GM23338 (cell line): ENCODE data around the gene CUL7.

Experiments used
- CTCF ChIP-seq, 2 experiments: fragments of 200-600 bp in 1 of 2; sonication (generic) in 1 of 2; conservative IDR thresholded peaks; 2 replicates each; pipeline versions ENCODE4 v1.5.1 to v1.6.1; 2016 to 2017; ENCODE audit warnings: antibody characterized with exemption in 2 of 2, low read depth in 2 of 2, mild to moderate bottlenecking in 2 of 2, moderate library complexity in 1 of 2
- EZH2 ChIP-seq: fragments of 200-600 bp; sonication (generic); IDR thresholded peaks from one replicate; pipeline ENCODE4 v1.8.0; 2017; ENCODE audit warnings: antibody characterized with exemption, mild to moderate bottlenecking, low read depth; ENCODE audit not compliant: unreplicated experiment
- EZH2phosphoT487 ChIP-seq: fragments of 200-600 bp; sonication (generic); IDR thresholded peaks from one replicate; pipeline ENCODE4 v1.8.1; 2018; ENCODE audit warnings: antibody characterized with exemption; ENCODE audit not compliant: unreplicated experiment
- JUNB ChIP-seq: IDR thresholded peaks from one replicate; pipeline ENCODE4 v1.6.1; 2016; ENCODE audit warnings: antibody characterized with exemption; ENCODE audit not compliant: unreplicated experiment
- NANOG ChIP-seq: IDR thresholded peaks from 2 replicates; pipeline ENCODE4 v1.6.1; 2016; ENCODE audit warnings: antibody characterized with exemption, borderline replicate concordance
- POLR2AphosphoS5 ChIP-seq: IDR thresholded peaks from 2 replicates; pipeline ENCODE4 v1.6.1; 2016; ENCODE audit warnings: antibody characterized with exemption, low read depth
- REST ChIP-seq: IDR thresholded peaks from one replicate; pipeline ENCODE4 v1.6.1; 2018; ENCODE audit warnings: antibody characterized with exemption; ENCODE audit not compliant: unreplicated experiment

- TF ChIP-seq EZH2 (no peak), POLR2AphosphoS5 (no peak), CTCF (conservative IDR thresholded peaks at IDR 0.05; ENCODE audit: low read depth in 2 of 2) (no peak), EZH2phosphoT487 (no peak), REST (no peak), JUNB (no peak), NANOG (no peak)
Measured at GRCh38 chr6:43020847-43021246, 32.8 kb downstream of the CUL7 start.
